A673 (cell line): ENCODE results near the gene BRD8.

Experiments used
- EZH2 ChIP-seq: fragments of 200-600 bp; sonication (generic); IDR thresholded peaks from 2 replicates; pipeline ENCODE4 v1.6.1; 2017; ENCODE audit warnings: borderline replicate concordance, low read depth, mild to moderate bottlenecking, mixed read lengths, antibody characterized with exemption, low read length; ENCODE audit not compliant: poor library complexity, severe bottlenecking
- TF ChIP-seq, protein P1 (sequence below): fragments of 300-800, 200-600 bp; sonication (generic); conservative IDR thresholded peaks from 2 replicates; pipeline ENCODE4 v1.5.1; 2017; ENCODE audit warnings: low read depth, mild to moderate bottlenecking, antibody characterized with exemption, low read length, moderate library complexity, mixed read lengths

DNA sequence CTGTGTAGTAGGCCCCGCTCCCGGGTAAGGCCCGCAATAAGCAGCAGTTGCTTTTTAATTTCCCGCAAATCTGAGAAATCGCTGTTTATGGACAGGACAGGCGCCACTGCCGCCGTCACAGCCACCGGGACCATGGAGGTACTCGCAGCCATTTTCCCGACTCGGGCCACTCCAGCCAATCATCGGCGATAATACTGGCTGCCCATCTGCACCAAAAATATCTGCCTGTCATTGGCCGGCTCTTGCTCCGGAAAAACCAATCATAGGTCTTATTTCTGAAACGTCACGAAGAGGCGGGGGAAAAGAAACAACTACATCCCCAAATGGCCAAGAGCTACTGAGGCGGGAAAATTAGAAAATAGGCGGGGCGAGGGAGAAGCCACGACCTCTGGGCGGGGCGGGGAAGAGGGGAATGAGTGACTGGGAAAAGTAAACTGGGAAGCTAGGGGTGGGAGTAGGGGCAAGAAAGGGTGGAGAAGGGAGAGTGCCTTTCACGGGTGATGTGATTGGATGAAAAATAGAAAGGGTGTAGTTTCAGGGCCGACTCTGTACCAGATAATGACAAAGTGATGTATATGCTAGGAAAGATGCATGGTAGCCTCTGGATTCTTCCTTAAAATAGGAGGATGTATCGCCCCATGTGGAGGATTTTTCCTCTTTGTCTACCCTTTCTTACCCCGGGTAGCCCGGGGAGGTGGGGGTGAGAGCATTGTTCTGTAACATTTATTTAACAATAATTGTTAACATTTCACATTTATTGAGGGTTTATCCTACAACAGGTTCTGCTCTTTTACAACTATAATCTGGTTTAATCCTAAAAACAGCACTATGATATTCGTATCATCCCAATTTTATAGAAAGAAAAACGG, 35.0 kb upstream of the BRD8 start, which contains the start of gene CDC23:
- no peak for TF ChIP-seq EZH2
- TF ChIP-seq, protein P1, sequence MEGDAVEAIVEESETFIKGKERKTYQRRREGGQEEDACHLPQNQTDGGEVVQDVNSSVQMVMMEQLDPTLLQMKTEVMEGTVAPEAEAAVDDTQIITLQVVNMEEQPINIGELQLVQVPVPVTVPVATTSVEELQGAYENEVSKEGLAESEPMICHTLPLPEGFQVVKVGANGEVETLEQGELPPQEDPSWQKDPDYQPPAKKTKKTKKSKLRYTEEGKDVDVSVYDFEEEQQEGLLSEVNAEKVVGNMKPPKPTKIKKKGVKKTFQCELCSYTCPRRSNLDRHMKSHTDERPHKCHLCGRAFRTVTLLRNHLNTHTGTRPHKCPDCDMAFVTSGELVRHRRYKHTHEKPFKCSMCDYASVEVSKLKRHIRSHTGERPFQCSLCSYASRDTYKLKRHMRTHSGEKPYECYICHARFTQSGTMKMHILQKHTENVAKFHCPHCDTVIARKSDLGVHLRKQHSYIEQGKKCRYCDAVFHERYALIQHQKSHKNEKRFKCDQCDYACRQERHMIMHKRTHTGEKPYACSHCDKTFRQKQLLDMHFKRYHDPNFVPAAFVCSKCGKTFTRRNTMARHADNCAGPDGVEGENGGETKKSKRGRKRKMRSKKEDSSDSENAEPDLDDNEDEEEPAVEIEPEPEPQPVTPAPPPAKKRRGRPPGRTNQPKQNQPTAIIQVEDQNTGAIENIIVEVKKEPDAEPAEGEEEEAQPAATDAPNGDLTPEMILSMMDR, result no peak
